ENCODE results near the gene STXBP6. TPM values are rescaled to one million over a fixed set of nuclear protein-coding genes. Genes with fewer than 3 reads are reported as not detected.

The STXBP6 gene
- total RNA-seq, 1 experiment from 2014 or later, result not detected

DNA sequence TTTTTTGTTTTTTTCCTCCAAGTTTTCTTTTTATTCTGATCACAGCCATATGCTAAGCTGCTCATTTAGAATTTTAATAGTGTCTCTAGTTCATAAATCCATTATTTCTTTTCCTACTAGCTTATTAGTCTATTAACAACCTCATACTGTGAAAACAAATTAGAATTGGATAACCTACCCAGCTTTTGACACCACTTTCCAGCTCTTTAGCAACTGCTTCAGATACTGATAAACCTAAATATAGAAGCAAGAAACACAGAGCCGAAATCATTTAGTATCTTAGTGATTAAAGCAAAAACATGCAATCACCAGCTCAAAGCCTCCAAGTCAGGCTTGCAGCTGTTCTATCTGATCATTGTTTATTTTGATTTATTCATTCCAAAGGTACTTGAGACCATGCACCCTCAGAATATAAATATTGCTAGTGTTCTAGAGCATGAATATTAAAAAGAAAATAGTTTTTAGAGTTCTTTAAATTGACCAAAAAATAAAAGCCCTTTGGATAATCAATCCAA, 121.5 kb downstream of the STXBP6 start:
- Histone ChIP-seq H3K4me3 (ENCODE audit: low read depth in 2 of 2, low read length in 2 of 2) (no peak overlapping the region), H3K27me3 (ENCODE audit: control insufficient read depth, insufficient read depth, low read length) (no peaks in the 10 kb centered on the region), H3K36me3 (ENCODE audit: control insufficient read depth, insufficient read depth, low read length) (no peaks in the 10 kb centered on the region), H3K9me3 (ENCODE audit: control insufficient read depth, insufficient read depth, low read depth, low read length) (no peaks in the 10 kb centered on the region), H3K4me1 (ENCODE audit: control insufficient read depth, insufficient read depth, low read length) (no peaks in the 10 kb centered on the region), H3K27ac (ENCODE audit: low read length) (no peak overlapping the region)
- TF ChIP-seq SIN3A (IDR thresholded peaks at IDR 0.05; ENCODE audit: borderline replicate concordance, insufficient read depth, low read depth, low read length), result no peak
- TF ChIP-seq, protein P1, sequence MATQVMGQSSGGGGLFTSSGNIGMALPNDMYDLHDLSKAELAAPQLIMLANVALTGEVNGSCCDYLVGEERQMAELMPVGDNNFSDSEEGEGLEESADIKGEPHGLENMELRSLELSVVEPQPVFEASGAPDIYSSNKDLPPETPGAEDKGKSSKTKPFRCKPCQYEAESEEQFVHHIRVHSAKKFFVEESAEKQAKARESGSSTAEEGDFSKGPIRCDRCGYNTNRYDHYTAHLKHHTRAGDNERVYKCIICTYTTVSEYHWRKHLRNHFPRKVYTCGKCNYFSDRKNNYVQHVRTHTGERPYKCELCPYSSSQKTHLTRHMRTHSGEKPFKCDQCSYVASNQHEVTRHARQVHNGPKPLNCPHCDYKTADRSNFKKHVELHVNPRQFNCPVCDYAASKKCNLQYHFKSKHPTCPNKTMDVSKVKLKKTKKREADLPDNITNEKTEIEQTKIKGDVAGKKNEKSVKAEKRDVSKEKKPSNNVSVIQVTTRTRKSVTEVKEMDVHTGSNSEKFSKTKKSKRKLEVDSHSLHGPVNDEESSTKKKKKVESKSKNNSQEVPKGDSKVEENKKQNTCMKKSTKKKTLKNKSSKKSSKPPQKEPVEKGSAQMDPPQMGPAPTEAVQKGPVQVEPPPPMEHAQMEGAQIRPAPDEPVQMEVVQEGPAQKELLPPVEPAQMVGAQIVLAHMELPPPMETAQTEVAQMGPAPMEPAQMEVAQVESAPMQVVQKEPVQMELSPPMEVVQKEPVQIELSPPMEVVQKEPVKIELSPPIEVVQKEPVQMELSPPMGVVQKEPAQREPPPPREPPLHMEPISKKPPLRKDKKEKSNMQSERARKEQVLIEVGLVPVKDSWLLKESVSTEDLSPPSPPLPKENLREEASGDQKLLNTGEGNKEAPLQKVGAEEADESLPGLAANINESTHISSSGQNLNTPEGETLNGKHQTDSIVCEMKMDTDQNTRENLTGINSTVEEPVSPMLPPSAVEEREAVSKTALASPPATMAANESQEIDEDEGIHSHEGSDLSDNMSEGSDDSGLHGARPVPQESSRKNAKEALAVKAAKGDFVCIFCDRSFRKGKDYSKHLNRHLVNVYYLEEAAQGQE (IDR thresholded peaks at IDR 0.05; ENCODE audit: insufficient read depth in 1 of 2, low read depth in 2 of 2, low read length in 1 of 2), result no peak
- ATAC-seq (no peak), DNase-seq (ENCODE audit: low read depth, low spot score) (no peak)
- CTCF ChIA-PET, result interaction anchor here (0.6 kb wide), 1 partner anchor 10 kb away, joined by 4 read pairs; no protein-coding TSS in a partner anchor
- in situ Hi-C loops (cut with HindIII; ENCODE audit: low pct_unique_long_range_greater_than_20kb, low sequenced_read_pairs) (no loop called here), intact Hi-C loops (cut with micrococcal nuclease; ENCODE audit: unreplicated experiment) (no loop called here)
- BruUV-seq (replicated peaks), result no TSS peak
- POLR2A ChIA-PET, result no interaction called here

DNA sequence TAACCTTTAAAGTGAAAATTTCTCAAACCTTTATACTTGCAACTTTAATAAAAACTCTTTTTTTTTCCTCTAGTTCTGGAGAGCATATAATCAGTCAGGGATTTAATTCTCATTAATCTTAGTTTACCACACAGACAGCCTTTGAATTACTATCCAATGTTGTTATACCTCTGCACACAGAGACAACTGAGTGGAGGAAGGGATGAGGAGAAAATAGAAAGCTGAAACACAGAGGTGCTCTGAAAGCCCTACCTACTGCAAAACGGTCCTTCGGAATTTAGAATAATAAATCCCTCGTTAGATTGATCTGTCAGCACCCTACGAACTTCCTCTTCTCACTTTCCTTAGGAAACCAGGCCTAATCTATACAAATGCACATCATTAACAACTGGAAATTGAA, 122.1 kb downstream of the STXBP6 start:
- ChIA-PET POLR2A (no interaction called here), CTCF (interaction anchor here (0.6 kb wide), 1 partner anchor 10 kb away, joined by 4 read pairs; no protein-coding TSS in a partner anchor)
- ATAC-seq, result no peak
- Histone ChIP-seq H3K9me3 (ENCODE audit: control insufficient read depth, insufficient read depth, low read depth, low read length) (no peaks in the 10 kb centered on the region), H3K27ac (ENCODE audit: low read length) (no peak overlapping the region), H3K27me3 (ENCODE audit: control insufficient read depth, insufficient read depth, low read length) (no peaks in the 10 kb centered on the region), H3K4me1 (ENCODE audit: control insufficient read depth, insufficient read depth, low read length) (no peaks in the 10 kb centered on the region), H3K36me3 (ENCODE audit: control insufficient read depth, insufficient read depth, low read length) (no peaks in the 10 kb centered on the region), H3K4me3 (ENCODE audit: low read depth in 2 of 2, low read length in 2 of 2) (no peak overlapping the region)
- DNase-seq (ENCODE audit: low read depth, low spot score), result no peak
- intact Hi-C loops (cut with micrococcal nuclease; ENCODE audit: unreplicated experiment), result no loop called here
- BruUV-seq (replicated peaks), result no TSS peak
- TF ChIP-seq, protein P2, sequence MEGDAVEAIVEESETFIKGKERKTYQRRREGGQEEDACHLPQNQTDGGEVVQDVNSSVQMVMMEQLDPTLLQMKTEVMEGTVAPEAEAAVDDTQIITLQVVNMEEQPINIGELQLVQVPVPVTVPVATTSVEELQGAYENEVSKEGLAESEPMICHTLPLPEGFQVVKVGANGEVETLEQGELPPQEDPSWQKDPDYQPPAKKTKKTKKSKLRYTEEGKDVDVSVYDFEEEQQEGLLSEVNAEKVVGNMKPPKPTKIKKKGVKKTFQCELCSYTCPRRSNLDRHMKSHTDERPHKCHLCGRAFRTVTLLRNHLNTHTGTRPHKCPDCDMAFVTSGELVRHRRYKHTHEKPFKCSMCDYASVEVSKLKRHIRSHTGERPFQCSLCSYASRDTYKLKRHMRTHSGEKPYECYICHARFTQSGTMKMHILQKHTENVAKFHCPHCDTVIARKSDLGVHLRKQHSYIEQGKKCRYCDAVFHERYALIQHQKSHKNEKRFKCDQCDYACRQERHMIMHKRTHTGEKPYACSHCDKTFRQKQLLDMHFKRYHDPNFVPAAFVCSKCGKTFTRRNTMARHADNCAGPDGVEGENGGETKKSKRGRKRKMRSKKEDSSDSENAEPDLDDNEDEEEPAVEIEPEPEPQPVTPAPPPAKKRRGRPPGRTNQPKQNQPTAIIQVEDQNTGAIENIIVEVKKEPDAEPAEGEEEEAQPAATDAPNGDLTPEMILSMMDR (IDR thresholded peaks at IDR 0.05), result no peak
- TF ChIP-seq, protein P1 (IDR thresholded peaks at IDR 0.05; ENCODE audit: insufficient read depth in 1 of 2, low read depth in 2 of 2, low read length in 1 of 2), result no peak
- no peak for TF ChIP-seq SIN3A (IDR thresholded peaks at IDR 0.05; ENCODE audit: borderline replicate concordance, insufficient read depth, low read depth, low read length)
- no peak for TF ChIP-seq POLR2AphosphoS5 (IDR thresholded peaks at IDR 0.05; ENCODE audit: low read depth, low read length)
- TF ChIP-seq TCF7L2 (IDR thresholded peaks at IDR 0.05; ENCODE audit: low read depth, low read length), result no peak
- in situ Hi-C loops (cut with HindIII; ENCODE audit: low pct_unique_long_range_greater_than_20kb, low sequenced_read_pairs), result no loop called here
